ENCODE data around the gene CADPS.

Gene CADPS

DNA sequence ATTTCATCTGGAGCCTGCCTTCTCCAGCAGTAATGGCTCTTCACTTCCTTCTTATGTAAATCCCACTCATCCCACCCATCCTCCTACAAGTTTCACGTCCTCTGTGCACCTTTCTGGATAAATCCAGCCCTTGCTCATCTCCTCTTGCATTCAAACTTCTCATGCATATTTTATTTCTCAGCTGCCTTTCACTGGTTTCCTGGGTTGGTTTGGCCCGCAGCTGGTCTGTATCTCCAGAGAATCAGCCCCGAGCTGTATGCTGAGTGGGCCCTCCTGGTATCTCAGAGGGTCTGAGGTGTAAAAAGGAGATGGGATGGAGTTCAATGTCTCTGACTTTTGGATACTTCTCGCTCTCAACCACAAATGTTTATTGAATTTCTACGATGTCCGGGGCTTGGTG, 253.3 kb downstream of the CADPS start:
- no peak overlapping the region for H3K4me3 ChIP-seq (ENCODE audit: low read depth, low read length)
- no peak for DNase-seq (ENCODE audit: low read depth)
- TF ChIP-seq, protein P1, sequence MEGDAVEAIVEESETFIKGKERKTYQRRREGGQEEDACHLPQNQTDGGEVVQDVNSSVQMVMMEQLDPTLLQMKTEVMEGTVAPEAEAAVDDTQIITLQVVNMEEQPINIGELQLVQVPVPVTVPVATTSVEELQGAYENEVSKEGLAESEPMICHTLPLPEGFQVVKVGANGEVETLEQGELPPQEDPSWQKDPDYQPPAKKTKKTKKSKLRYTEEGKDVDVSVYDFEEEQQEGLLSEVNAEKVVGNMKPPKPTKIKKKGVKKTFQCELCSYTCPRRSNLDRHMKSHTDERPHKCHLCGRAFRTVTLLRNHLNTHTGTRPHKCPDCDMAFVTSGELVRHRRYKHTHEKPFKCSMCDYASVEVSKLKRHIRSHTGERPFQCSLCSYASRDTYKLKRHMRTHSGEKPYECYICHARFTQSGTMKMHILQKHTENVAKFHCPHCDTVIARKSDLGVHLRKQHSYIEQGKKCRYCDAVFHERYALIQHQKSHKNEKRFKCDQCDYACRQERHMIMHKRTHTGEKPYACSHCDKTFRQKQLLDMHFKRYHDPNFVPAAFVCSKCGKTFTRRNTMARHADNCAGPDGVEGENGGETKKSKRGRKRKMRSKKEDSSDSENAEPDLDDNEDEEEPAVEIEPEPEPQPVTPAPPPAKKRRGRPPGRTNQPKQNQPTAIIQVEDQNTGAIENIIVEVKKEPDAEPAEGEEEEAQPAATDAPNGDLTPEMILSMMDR (IDR thresholded peaks at IDR 0.05; ENCODE audit: insufficient read depth, low read depth, low read length, missing control alignments): no peak

GRCh38 chr3:62621176-62621575, 254.0 kb downstream of the CADPS start:
- no peak for DNase-seq (ENCODE audit: low read depth)

GRCh38 chr3:62615258-62615849, 259.9 kb downstream of the CADPS start:
- TF ChIP-seq, protein P1 (IDR thresholded peaks at IDR 0.05; ENCODE audit: insufficient read depth, low read depth, low read length, missing control alignments): no peak
- H3K4me3 ChIP-seq (ENCODE audit: low read depth, low read length): no peak overlapping the region
- no peak for DNase-seq (ENCODE audit: low read depth)

More at GRCh38 chr3:62621176-62621575, 254.0 kb downstream of the CADPS start:
- TF ChIP-seq, protein P1 (IDR thresholded peaks at IDR 0.05; ENCODE audit: insufficient read depth, low read depth, low read length, missing control alignments): no peak
- H3K4me3 ChIP-seq (ENCODE audit: low read depth, low read length): no peak overlapping the region

DNA sequence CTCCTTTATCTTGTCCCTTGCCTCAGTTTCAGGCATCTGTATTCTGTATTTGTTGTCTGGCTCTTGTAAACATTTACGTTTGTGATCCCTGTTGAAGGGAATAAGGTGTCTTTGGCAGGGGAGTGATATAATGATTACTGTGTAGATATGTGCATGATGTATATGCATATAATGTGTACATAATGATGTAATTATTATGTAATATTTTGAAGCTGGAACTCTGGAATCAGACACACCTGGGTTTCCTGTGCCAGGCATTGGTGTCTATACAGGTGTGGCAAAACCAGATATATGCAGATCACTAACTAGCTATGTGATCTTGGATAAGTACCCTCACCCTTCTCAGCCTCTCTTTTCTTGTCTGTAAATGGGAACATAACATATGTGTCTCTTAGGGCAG, 260.7 kb downstream of the CADPS start:
- TF ChIP-seq, protein P1 (IDR thresholded peaks at IDR 0.05; ENCODE audit: insufficient read depth, low read depth, low read length, missing control alignments): no peak
- no peak for DNase-seq (ENCODE audit: low read depth)
- H3K4me3 ChIP-seq (ENCODE audit: low read depth, low read length): no peak overlapping the region

DNA sequence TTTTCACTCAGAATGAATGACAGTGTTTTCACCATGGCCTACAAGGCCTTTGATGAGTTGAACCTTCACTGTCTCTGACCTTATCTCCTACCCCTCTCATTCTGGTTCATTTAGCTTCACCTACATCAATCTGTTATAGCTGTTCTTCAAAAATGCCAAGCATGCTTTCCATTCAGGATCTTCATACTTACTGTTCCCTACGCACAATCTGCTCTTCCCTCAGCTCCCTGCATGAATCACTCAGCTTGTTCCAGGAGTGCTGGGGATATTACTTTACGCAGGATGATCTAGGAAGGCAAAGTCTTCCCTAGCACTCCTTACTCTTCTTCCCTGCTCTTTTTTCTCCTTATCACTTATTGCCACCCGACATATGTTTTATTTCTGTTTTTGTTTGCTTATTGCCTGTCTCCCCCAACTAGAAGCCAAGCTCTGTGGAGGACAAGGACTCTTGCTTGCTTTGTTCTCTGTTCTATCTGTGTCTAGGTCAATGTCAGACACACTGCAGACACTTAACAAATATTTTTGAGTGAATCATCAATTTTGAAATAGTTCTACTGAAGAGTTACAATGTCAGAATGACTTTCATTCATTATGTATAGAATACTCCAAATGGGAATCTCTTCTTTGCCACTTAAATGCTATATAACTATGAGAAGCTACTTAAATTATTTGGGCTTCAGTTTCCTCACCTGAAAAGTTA, 263.5 kb downstream of the CADPS start:
- TF ChIP-seq, protein P1 (IDR thresholded peaks at IDR 0.05; ENCODE audit: insufficient read depth, low read depth, low read length, missing control alignments): no peak
- DNase-seq (ENCODE audit: low read depth): no peak
- H3K4me3 ChIP-seq (ENCODE audit: low read depth, low read length): no peak overlapping the region

- H3K4me3 ChIP-seq (ENCODE audit: low read depth, low read length): no peak overlapping the region
- TF ChIP-seq, protein P1 (IDR thresholded peaks at IDR 0.05; ENCODE audit: insufficient read depth, low read depth, low read length, missing control alignments): no peak
- no peak for DNase-seq (ENCODE audit: low read depth)
Observed at GRCh38 chr3:62607287-62608029, 267.8 kb downstream of the CADPS start.
